Measurements from ENCODE around the gene SCMH1.

SCMH1 gene

GRCh38 chr1:41003640-41004220 is 238.4 kb downstream of the SCMH1 start:
- DNase-seq (ENCODE audit: low read depth in 3 of 3): peak; percentile 43 to 76 (median 71)

DNA sequence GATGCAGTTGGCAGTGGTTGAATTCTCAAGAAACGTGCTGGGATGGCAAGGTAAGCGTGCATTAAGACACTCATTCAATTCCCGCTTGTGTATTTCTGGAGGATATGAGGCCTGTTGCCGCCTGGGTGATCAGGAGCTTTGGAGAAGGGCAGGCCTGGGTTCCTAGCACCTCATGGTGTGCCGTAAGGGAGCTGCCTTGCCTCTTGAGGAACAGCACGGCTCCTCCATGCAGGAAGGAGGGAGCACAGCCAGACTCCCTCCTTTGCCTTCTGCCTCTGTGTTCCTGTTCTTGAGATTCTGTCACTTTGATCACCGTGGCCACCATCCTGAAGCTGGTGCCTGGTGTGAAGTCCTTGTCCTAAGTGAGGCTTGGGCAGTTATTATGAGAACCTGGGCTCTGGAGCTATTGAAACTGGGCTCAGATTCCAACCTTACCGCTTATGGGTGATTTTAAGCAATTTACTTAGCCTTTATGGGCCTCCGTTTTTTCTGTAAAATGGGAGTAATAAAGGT is 238.9 kb downstream of the SCMH1 start:
- no peak for DNase-seq (ENCODE audit: low read depth in 3 of 3)

- no peak for DNase-seq (ENCODE audit: low read depth in 3 of 3)
Observed at GRCh38 chr1:40998668-40999067, 243.4 kb downstream of the SCMH1 start.

DNA sequence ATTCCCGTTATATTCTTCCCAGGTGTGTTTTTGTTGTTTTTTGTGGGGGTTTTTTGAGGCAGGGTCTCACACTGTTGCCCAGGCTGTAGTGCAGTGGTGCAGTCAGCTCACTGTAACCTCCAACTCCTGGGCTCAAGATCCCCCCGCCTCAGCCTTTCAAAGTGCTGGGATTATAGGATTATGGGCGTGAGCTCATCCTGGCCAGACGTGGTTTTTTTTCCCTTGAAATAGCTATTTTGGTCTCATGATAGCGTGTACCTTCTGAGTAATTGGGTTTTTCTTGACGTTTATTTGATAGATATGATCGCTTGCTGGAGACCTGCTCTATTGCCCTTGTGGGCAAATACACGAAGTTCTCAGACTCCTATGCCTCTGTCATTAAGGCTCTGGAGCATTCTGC is 245.0 kb downstream of the SCMH1 start:
- no peak for DNase-seq (ENCODE audit: low read depth in 3 of 3)

DNA sequence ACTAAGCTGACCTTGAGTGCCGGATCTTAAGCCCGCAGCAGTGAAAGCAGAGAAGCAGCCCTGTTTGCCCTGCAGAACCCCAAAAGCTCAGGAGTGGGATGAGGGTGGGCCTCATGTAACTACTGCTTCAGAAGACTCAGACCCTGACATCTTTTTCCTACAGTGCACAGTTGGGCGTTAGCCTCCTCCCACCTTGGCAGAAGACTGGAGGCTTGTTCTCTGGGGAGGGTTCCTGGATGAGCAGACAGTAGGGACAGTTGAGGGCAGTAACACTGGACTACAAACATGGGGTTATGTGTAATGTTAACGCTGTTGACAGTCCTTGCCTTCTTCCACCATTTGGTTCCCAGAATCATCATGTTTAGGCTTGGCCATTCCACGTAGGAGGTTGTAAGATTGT is 253.0 kb downstream of the SCMH1 start:
- DNase-seq (ENCODE audit: low read depth in 3 of 3): no peak

DNA sequence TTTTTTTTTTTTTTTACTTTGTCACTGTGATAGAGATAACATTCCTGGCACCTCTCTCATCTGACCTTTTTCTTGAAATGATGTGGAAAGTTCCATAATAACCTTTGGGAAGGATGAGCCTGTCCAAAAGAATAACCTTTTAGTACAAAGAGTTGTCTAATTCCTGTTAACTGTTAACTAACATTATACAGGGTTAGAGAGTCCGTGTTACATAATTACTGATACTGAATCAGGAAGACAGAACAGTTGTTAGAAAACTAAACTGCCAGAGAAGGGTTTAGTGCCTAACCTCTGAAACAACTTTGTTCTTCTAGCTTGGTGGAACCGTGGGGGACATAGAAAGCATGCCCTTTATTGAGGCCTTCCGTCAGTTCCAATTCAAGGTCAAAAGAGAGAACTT is 253.8 kb downstream of the SCMH1 start:
- DNase-seq (ENCODE audit: low read depth in 3 of 3): no peak

DNA sequence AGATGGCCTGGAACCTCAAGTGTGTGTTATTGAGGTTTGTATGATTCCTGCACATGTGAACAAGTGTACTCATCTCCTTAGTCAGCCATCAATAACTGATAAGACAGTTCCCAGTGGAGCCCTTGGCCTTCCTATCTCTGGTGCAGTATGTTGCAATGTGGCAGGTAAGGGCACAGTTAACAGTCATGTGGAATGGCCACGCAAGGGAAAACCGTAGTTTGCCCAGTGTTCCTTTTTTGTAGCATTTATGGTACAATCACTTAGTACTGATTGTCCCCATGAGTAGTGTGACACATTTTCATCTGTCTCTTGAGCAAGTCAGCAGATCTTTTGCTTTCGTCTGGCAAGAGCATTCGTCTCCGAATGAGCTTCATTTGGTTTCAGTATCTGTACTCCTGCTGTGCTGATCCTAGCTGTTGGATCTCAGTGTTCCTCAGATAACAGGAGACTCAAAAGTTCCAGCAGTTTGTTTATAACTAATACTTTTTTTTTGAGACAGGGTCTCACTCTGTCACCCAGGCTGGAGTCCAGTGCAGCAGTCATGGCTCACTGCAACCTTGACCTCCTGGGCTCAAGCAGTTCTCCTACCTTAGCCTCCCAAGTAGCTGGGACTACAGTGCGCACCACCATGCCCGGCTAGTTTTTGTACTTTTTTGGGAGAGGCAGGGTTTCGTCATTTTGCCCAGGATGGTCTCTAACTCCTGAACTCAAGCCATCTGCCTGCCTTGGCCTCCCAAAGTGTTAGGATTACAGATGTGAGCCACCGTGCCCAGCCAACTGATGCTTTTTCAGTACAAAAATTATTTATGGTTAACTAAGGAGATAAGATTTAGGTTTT is 254.4 kb downstream of the SCMH1 start:
- DNase-seq (ENCODE audit: low read depth in 3 of 3): no peak

- no peak for DNase-seq (ENCODE audit: low read depth in 3 of 3)
Observed at GRCh38 chr1:40986956-40987355, 255.2 kb downstream of the SCMH1 start.

GRCh38 chr1:40986328-40986783 is 255.8 kb downstream of the SCMH1 start:
- DNase-seq (ENCODE audit: low read depth in 3 of 3): no peak

DNA sequence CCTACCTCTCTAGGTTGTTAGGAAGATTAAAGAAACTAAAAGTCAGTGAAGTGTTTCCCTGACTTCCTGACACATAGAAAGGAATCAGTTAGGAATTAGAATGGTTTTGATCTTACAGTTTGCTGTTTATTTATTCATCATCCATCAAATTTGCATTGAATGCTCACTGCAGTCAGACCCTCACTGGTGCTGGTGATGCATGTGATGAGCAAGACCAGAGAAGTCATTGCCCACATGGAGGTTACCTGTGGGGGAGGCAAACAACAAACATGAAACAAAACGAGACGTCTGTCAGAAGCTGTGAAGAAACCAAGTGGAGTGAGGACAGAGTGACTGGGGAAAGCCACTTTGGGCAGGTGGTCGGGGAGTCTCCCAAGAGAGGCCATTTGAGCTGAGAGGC is 256.2 kb downstream of the SCMH1 start:
- DNase-seq (ENCODE audit: low read depth in 3 of 3): no peak

GRCh38 chr1:40985161-40985560 is 256.9 kb downstream of the SCMH1 start:
- no peak for DNase-seq (ENCODE audit: low read depth in 3 of 3)

DNA sequence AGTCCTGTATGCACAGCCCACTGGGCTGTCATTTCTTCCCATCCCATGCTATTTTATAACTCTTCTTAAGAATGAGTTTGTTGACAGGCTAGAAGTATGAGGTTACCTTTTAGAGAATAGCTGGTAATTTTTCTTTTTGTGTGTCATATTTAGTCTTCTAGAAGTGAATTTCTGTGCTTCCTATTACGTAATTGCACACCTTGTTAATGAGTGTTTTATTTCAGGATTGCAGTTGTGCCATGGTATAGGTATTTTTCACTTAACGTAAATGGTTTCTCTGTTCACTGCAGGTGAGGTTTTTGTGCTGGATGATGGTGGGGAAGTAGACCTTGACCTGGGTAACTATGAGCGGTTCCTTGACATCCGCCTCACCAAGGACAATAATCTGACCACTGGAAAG is 257.6 kb downstream of the SCMH1 start:
- DNase-seq (ENCODE audit: low read depth in 3 of 3): no peak

DNA sequence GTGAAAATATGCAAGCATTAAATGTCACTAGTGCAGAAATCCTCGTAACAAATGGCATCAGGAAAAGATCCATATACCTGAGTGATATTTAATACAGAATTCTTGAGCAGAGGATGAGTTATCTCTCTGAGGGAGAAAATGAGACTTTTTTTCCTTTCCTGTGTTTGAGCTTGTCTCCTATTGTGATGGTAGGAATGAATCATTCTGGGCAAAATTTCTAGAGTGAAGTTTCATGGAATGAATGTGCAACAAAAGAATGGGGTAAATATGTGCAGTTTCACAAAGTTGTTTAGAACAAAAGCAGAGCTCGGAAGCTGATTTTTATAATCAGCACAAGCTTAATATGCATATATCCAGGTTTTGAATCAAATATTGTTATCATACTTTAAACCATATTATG is 258.0 kb downstream of the SCMH1 start:
- no peak for DNase-seq (ENCODE audit: low read depth in 3 of 3)

DNA sequence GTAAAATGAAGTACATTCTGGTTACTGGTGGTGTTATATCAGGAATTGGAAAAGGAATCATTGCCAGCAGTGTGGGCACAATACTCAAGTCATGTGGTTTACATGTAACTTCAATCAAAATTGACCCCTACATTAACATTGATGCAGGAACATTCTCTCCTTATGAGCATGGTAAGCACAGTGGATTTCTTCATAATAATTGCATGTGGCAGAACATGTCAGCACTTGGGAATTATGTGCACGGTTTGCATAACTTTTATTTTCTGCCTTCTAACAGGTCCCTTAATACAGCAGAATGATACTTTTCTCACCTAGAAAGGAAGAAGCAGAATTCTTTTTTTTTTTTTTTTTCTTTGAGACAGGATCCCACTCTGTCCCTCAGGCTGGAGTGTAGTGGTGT is 258.8 kb downstream of the SCMH1 start:
- no peak for DNase-seq (ENCODE audit: low read depth in 3 of 3)

GRCh38 chr1:40982721-40983120 is 259.4 kb downstream of the SCMH1 start:
- no peak for DNase-seq (ENCODE audit: low read depth in 3 of 3)

- DNase-seq (ENCODE audit: low read depth in 3 of 3): no peak
Observed at GRCh38 chr1:40981691-40982448, 260.2 kb downstream of the SCMH1 start.

GRCh38 chr1:40980453-40981121 is 261.5 kb downstream of the SCMH1 start:
- peak; percentile 17 to 34 (median 26) for DNase-seq (ENCODE audit: low read depth in 3 of 3)

DNA sequence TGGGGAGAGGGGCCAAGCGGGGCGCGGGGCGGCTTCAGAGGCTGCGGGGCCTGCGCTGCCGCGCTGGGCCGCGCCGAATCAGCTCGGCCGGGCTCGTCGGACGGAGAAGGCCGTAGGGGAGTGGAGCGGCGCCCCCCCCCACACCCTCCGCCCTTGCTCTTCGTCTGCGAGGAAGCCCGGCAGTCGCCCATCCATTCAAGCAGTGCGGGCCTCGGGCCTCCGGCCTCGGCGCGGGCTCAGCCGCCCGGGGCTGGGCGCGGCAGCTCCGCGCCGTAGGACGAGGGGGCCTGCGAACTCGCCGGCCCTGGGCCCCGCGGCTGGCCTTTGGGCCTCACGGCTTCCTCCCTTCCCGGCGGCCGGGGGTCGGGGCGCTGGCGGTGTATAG is 262.0 kb downstream of the SCMH1 start:
- no peak for DNase-seq (ENCODE audit: low read depth in 3 of 3)

GRCh38 chr1:40979241-40980067 is 262.7 kb downstream of the SCMH1 start, which contains the start of gene CTPS1:
Gene CTPS1 (plus strand): TSS chr1:40979696. CDS start chr1:40983291, 3,595 bp downstream.
- peak; percentile 93 to 97 (median 94) for DNase-seq (ENCODE audit: low read depth in 3 of 3)

GRCh38 chr1:40978886-40979240 is 263.2 kb downstream of the SCMH1 start:
- DNase-seq (ENCODE audit: low read depth in 3 of 3): no peak

GRCh38 chr1:40977716-40978115 is 264.4 kb downstream of the SCMH1 start:
- DNase-seq (ENCODE audit: low read depth in 3 of 3): no peak
